Osteocyte (in vitro differentiated cells): ENCODE measurements around the gene BARX1. TPM values are rescaled to one million over a fixed set of nuclear protein-coding genes. Genes with fewer than 3 reads are reported as not detected.

Experiments
- DNase-seq: peaks from one replicate; pipeline ENCODE4 v3.0.0; 2021; ENCODE audit warnings: mixed read lengths; ENCODE audit not compliant: unreplicated experiment; ENCODE audit errors: extremely low spot score
- H3K27ac Mint-ChIP-seq: one replicate; pipeline ENCODE4 v1.8.0; 2021; ENCODE audit warnings: mild to moderate bottlenecking, mixed read lengths; ENCODE audit not compliant: unreplicated experiment
- H3K27me3 Mint-ChIP-seq: one replicate; pipeline ENCODE4 v1.8.0; 2021; ENCODE audit warnings: mixed read lengths; ENCODE audit not compliant: unreplicated experiment
- H3K36me3 Mint-ChIP-seq: one replicate; pipeline ENCODE4 v1.8.0; 2021; ENCODE audit warnings: mixed read lengths; ENCODE audit not compliant: unreplicated experiment
- H3K4me1 Mint-ChIP-seq: one replicate; pipeline ENCODE4 v1.8.0; 2021; ENCODE audit warnings: mixed read lengths; ENCODE audit not compliant: unreplicated experiment
- H3K4me3 Mint-ChIP-seq: one replicate; pipeline ENCODE4 v1.8.0; 2021; ENCODE audit warnings: mild to moderate bottlenecking, moderate library complexity, mixed read lengths; ENCODE audit not compliant: unreplicated experiment
- H3K9me3 Mint-ChIP-seq: one replicate; pipeline ENCODE4 v1.8.0; 2021; ENCODE audit warnings: mixed read lengths; ENCODE audit not compliant: unreplicated experiment
- CTCF ChIP-seq: fragments of 200-600 bp; sonication (generic); IDR thresholded peaks from 2 replicates; pipeline ENCODE4 v1.5.0; 2021; ENCODE audit warnings: antibody characterized with exemption, mild to moderate bottlenecking, moderate library complexity
- total RNA-seq: library from RNA; stranded (reverse); gene quantifications from 2 replicates; pipeline ENCODE4 v1.2.1, GENCODE V29; 2021

BARX1 gene
- total RNA-seq, 1 donor from 2014 or later: 2.2 TPM

- no peak overlapping the region for H3K27ac Mint-ChIP-seq
- H3K36me3 Mint-ChIP-seq: no peaks in the 10 kb centered on the region
- TF ChIP-seq CTCF: no peak
- no peak for DNase-seq
- H3K4me1 Mint-ChIP-seq: no peaks in the 10 kb centered on the region
- peaks cover 42% of the 10 kb centered on the region for H3K27me3 Mint-ChIP-seq
- H3K4me3 Mint-ChIP-seq: no peak overlapping the region
- no peaks in the 10 kb centered on the region for H3K9me3 Mint-ChIP-seq
Measured at GRCh38 chr9:93937193-93937592, 18.0 kb downstream of the BARX1 start.

GRCh38 chr9:93931905-93932304 is 23.2 kb downstream of the BARX1 start:
- Mint-ChIP-seq H3K4me1 (no peaks in the 10 kb centered on the region), H3K27ac (no peak overlapping the region), H3K4me3 (no peak overlapping the region), H3K27me3 (peaks cover 31% of the 10 kb centered on the region), H3K9me3 (no peaks in the 10 kb centered on the region), H3K36me3 (no peaks in the 10 kb centered on the region)
- no peak for DNase-seq
- no peak for TF ChIP-seq CTCF

GRCh38 chr9:93930070-93930469 is 25.1 kb downstream of the BARX1 start:
- Mint-ChIP-seq H3K4me1 (no peaks in the 10 kb centered on the region), H3K4me3 (no peak overlapping the region), H3K27ac (no peak overlapping the region), H3K9me3 (no peaks in the 10 kb centered on the region), H3K27me3 (peaks cover 23% of the 10 kb centered on the region), H3K36me3 (no peaks in the 10 kb centered on the region)
- no peak for DNase-seq
- no peak for TF ChIP-seq CTCF

- no peaks in the 10 kb centered on the region for H3K9me3 Mint-ChIP-seq
- DNase-seq: no peak
- no peaks in the 10 kb centered on the region for H3K36me3 Mint-ChIP-seq
- no peaks in the 10 kb centered on the region for H3K4me1 Mint-ChIP-seq
- TF ChIP-seq CTCF: no peak
- H3K27ac Mint-ChIP-seq: no peak overlapping the region
- H3K27me3 Mint-ChIP-seq: peaks cover 15% of the 10 kb centered on the region
- no peak overlapping the region for H3K4me3 Mint-ChIP-seq
Measured at GRCh38 chr9:93929231-93929630, 25.9 kb downstream of the BARX1 start.

GRCh38 chr9:93922535-93922934 is 32.6 kb downstream of the BARX1 start:
- no peaks in the 10 kb centered on the region for H3K9me3 Mint-ChIP-seq
- peaks cover 12% of the 10 kb centered on the region for H3K27me3 Mint-ChIP-seq
- no peak for DNase-seq
- TF ChIP-seq CTCF: no peak
- H3K4me1 Mint-ChIP-seq: no peaks in the 10 kb centered on the region
- no peak overlapping the region for H3K4me3 Mint-ChIP-seq
- H3K27ac Mint-ChIP-seq: no peak overlapping the region
- no peaks in the 10 kb centered on the region for H3K36me3 Mint-ChIP-seq
